HG02571 (cell line): ENCODE data around the gene KIF26B.

Experiments
- ATAC-seq: cut with Tn5 transposase; IDR thresholded peaks from one replicate; pipeline ENCODE4 v1.9.1; 2021; ENCODE audit warnings: mild to moderate bottlenecking, moderate library complexity; ENCODE audit not compliant: unreplicated experiment

Gene KIF26B

GRCh38 chr1:245131026-245131393 lies 23.8 kb upstream of the KIF26B start:
- no peak for ATAC-seq

- no peak for ATAC-seq
Measured at GRCh38 chr1:245132771-245133170, 22.0 kb upstream of the KIF26B start.

GRCh38 chr1:245133995-245134715 lies 20.6 kb upstream of the KIF26B start:
- no peak for ATAC-seq

GRCh38 chr1:245142171-245142798 lies 12.5 kb upstream of the KIF26B start:
- no peak for ATAC-seq

- ATAC-seq, result no peak
Measured at GRCh38 chr1:245142976-245143375, 11.8 kb upstream of the KIF26B start.

GRCh38 chr1:245143849-245144248 lies 10.9 kb upstream of the KIF26B start:
- ATAC-seq, result no peak

- no peak for ATAC-seq
Measured at GRCh38 chr1:245148069-245148468, 6.7 kb upstream of the KIF26B start.

GRCh38 chr1:245148861-245149260 lies 5.9 kb upstream of the KIF26B start:
- no peak for ATAC-seq

- no peak for ATAC-seq
Measured at GRCh38 chr1:245153081-245153551, 1.7 kb upstream of the KIF26B start.

GRCh38 chr1:245153552-245154428 lies 995 bp upstream of the KIF26B start:
- ATAC-seq, result no peak

GRCh38 chr1:245155272-245156040 lies 671 bp downstream of the KIF26B start:
- no peak for ATAC-seq

- ATAC-seq, result peak; percentile 88
Measured at GRCh38 chr1:245156041-245156735, 1.4 kb downstream of the KIF26B start.

- no peak for ATAC-seq
Measured at GRCh38 chr1:245156736-245157505, 2.1 kb downstream of the KIF26B start.

- no peak for ATAC-seq
Measured at GRCh38 chr1:245158913-245159312, 4.1 kb downstream of the KIF26B start.

GRCh38 chr1:245160288-245160687 lies 5.5 kb downstream of the KIF26B start:
- no peak for ATAC-seq

GRCh38 chr1:245160741-245161400 lies 6.1 kb downstream of the KIF26B start:
- no peak for ATAC-seq

- no peak for ATAC-seq
Measured at GRCh38 chr1:245161866-245162265, 7.1 kb downstream of the KIF26B start.

- no peak for ATAC-seq
Measured at GRCh38 chr1:245166471-245166885, 11.7 kb downstream of the KIF26B start.

- ATAC-seq, result no peak
Measured at GRCh38 chr1:245168086-245168485, 13.3 kb downstream of the KIF26B start.
